Endothelial cell of umbilical vein (primary cell): ENCODE measurements around the gene KLK3. TPM values are rescaled to one million over a fixed set of nuclear protein-coding genes. Genes with fewer than 3 reads are reported as not detected.
A peak's percentile ranks its signal among the peaks of the same experiment; 100 is the strongest.

Source experiments
- BruUV-seq: library from RNA; stranded (reverse); fragments of 400-500 nt; replicated peaks from 2 replicates; lab custom pipeline; 2021; lab: Mats Ljungman, UMichigan
- CTCF ChIA-PET: fragments of 300-600, 350-600 bp; sonication (Branson Sonifier 250); formaldehyde crosslinking; loops from one replicate; lab custom pipeline; 2021; ENCODE audit warnings: antibody characterized with exemption, inconsistent platforms; lab: Charles Lee
- POLR2A ChIA-PET: fragments of 300-600, 350-600 bp; sonication (Branson Sonifier 250); formaldehyde crosslinking; loops from one replicate; lab custom pipeline; 2021; ENCODE audit warnings: antibody characterized with exemption, inconsistent platforms; lab: Charles Lee
- DNase-seq: peaks from one replicate; pipeline ENCODE4 v3.0.0-alpha.2; 2011; ENCODE audit warnings: low read depth, low spot score
- FAIRE-seq: peaks from 2 replicates; lab custom pipeline; 2011; peaks lifted over from hg19 to GRCh38; lab: Jason Lieb, UNC
- H2AFZ ChIP-seq: 2 replicates; pipeline ENCODE4 v1.6.0; 2012; ENCODE audit warnings: low read depth, low read length, control low read depth, inconsistent platforms
- H3K27ac ChIP-seq: 2 replicates; pipeline ENCODE4 v1.5.1; 2011; ENCODE audit warnings: low read depth, mild to moderate bottlenecking, control low read depth, low read length, moderate library complexity; ENCODE audit not compliant: insufficient read depth
- H3K27me3 ChIP-seq, 2 experiments: 2 replicates each; pipeline versions ENCODE4 v1.6.0 to v1.6.1; 2011; ENCODE audit warnings: low read length in 2 of 2, mixed read lengths in 1 of 2; ENCODE audit not compliant: control insufficient read depth in 2 of 2, insufficient read depth in 2 of 2
- H3K36me3 ChIP-seq, 2 experiments: 2 replicates in 1 of 2; 3 replicates in 1 of 2; pipeline ENCODE4 v1.5.1; 2011; ENCODE audit warnings: low read length in 2 of 2, mild to moderate bottlenecking in 1 of 2, moderate library complexity in 1 of 2; ENCODE audit not compliant: control insufficient read depth in 2 of 2, insufficient read depth in 2 of 2; ENCODE audit errors: extremely low read depth in 1 of 2
- H3K4me1 ChIP-seq: 3 replicates; pipeline ENCODE4 v1.5.1; 2011; ENCODE audit warnings: mild to moderate bottlenecking, low read length; ENCODE audit not compliant: control insufficient read depth, insufficient read depth; ENCODE audit errors: extremely low read depth
- H3K4me2 ChIP-seq: 2 replicates; pipeline ENCODE4 v1.6.1; 2011; ENCODE audit warnings: low read length, control low read depth, mixed read lengths; ENCODE audit not compliant: insufficient read depth
- H3K4me3 ChIP-seq, 3 experiments: fragments of 200-600 bp in 1 of 3; sonication (generic), shearing (Covaris generic) in 1 of 3; replicated peaks in 1 of 3; 2 replicates each; pipeline ENCODE4 v1.5.1; 2011 to 2016; ENCODE audit warnings: control low read depth in 3 of 3, low read length in 3 of 3, mild to moderate bottlenecking in 2 of 3, inconsistent platforms in 1 of 3, low read depth in 1 of 3, moderate library complexity in 1 of 3; ENCODE audit not compliant: insufficient read depth in 1 of 3
- H3K79me2 ChIP-seq: 2 replicates; pipeline ENCODE4 v1.6.0; 2012; ENCODE audit warnings: low read length, inconsistent platforms; ENCODE audit not compliant: control insufficient read depth, insufficient read depth
- H3K9ac ChIP-seq: replicated peaks from 2 replicates; pipeline ENCODE3; 2011; ENCODE audit warnings: low read length, control low read depth; ENCODE audit not compliant: insufficient read depth; ENCODE audit errors: extremely low read depth
- H3K9me1 ChIP-seq: replicated peaks from 3 replicates; pipeline ENCODE4 v1.6.0; 2011; ENCODE audit warnings: mild to moderate bottlenecking, low read length; ENCODE audit not compliant: control insufficient read depth, insufficient read depth; ENCODE audit errors: extremely low read depth
- H3K9me3 ChIP-seq: replicated peaks from 2 replicates; pipeline ENCODE4 v1.5.1; 2012; ENCODE audit warnings: low read length, inconsistent platforms; ENCODE audit not compliant: control insufficient read depth, insufficient read depth
- H4K20me1 ChIP-seq: replicated peaks from 2 replicates; pipeline ENCODE3; 2011; ENCODE audit warnings: mild to moderate bottlenecking, low read length; ENCODE audit not compliant: control insufficient read depth, insufficient read depth; ENCODE audit errors: extremely low read depth
- EZH2 ChIP-seq: IDR thresholded peaks from 2 replicates; pipeline ENCODE4 v1.6.1; 2012; ENCODE audit warnings: borderline replicate concordance, low read depth, mild to moderate bottlenecking, moderate library complexity, low read length, inconsistent platforms; ENCODE audit not compliant: severe bottlenecking
- FOS ChIP-seq: IDR thresholded peaks from 2 replicates; pipeline ENCODE4 v1.6.1; 2011; ENCODE audit warnings: mild to moderate bottlenecking, low read length, moderate library complexity, borderline replicate concordance; ENCODE audit not compliant: insufficient read depth
- GATA2 ChIP-seq: IDR thresholded peaks from 2 replicates; pipeline ENCODE4 v1.7.0; 2011; ENCODE audit warnings: low read depth, mild to moderate bottlenecking, moderate library complexity, mixed read lengths, low read length; ENCODE audit not compliant: insufficient read length, insufficient read depth
- JUN ChIP-seq: IDR thresholded peaks from 2 replicates; pipeline ENCODE4 v1.6.1; 2011; ENCODE audit warnings: borderline replicate concordance, low read depth; ENCODE audit not compliant: insufficient read length, insufficient read depth
- MAX ChIP-seq: IDR thresholded peaks from 2 replicates; pipeline ENCODE4 v1.6.1; 2011; ENCODE audit not compliant: insufficient read depth, insufficient read length
- MYC ChIP-seq: IDR thresholded peaks from one replicate; pipeline ENCODE4 v1.6.1; 2011; ENCODE audit warnings: mild to moderate bottlenecking, low read depth, low read length
- POLR2A ChIP-seq: IDR thresholded peaks from 2 replicates; pipeline ENCODE4 v1.6.1; 2012; ENCODE audit warnings: low read depth, mild to moderate bottlenecking, control low read depth, low read length
- dilution Hi-C: fragments of 300-500 bp; cut with MboI; formaldehyde crosslinking; loops from one replicate; pipeline ENCODE4 v1.15.0; 2019; ENCODE audit warnings: low sequenced_read_pairs; ENCODE audit not compliant: extremely low pct_ligation_motif_present
- intact Hi-C: fragments of 100-400 bp; cut with micrococcal nuclease; formaldehyde crosslinking; loops from one replicate; pipeline ENCODE4 v1.10.0; 2022
- polyA plus RNA-seq, 4 experiments: library from polyadenylated mRNA; depleted of rRNA in 3 of 4; stranded (reverse) in 3 of 4; unstranded in 1 of 4; fragments of >200 nt; gene quantifications; 2 replicates each; pipeline versions ENCODE4 v1.2.1 to v1.2.3, GENCODE V29; 2011 to 2012; ENCODE audit warnings: missing spikeins in 1 of 4
- total RNA-seq: library from RNA; stranded (reverse); gene quantifications from 2 replicates; pipeline ENCODE4 v1.2.3, GENCODE V29; 2021

The KLK3 gene
- total and polyA plus RNA-seq, 2 donors (not counting 3 experiments of a cell fraction or from before 2014, with no cell fraction given) = not detected

GRCh38 chr19:50817941-50818858, 36.5 kb upstream of the KLK3 start:
- no peak overlapping the region for H3K27ac ChIP-seq
- ChIA-PET CTCF (no interaction called here), POLR2A (no interaction called here)
- no peaks in the 10 kb centered on the region for H4K20me1 ChIP-seq
- peak; percentile 58 for FAIRE-seq
- no peaks in the 10 kb centered on the region for H3K9me3 ChIP-seq
- H3K9ac ChIP-seq = no peak overlapping the region
- no peaks in the 10 kb centered on the region for H3K9me1 ChIP-seq
- peaks cover 21 to 28% of the 10 kb centered on the region in 2 experiments for H3K27me3 ChIP-seq
- DNase-seq = peak; percentile 29
- no peaks in the 10 kb centered on the region for H3K79me2 ChIP-seq
- BruUV-seq = no TSS peak
- TF ChIP-seq POLR2A = no peak
- no peak for TF ChIP-seq GATA2
- TF ChIP-seq MYC = no peak
- no peak for TF ChIP-seq EZH2
- no peak for TF ChIP-seq JUN
- TF ChIP-seq FOS = no peak
- TF ChIP-seq MAX = no peak
- peak overlapping the region; percentile 60 for H3K4me2 ChIP-seq
- no peaks in the 10 kb centered on the region for H3K36me3 ChIP-seq
- H3K4me3 ChIP-seq = peak overlapping the region; percentile 31 to 56 (median 34)
- H2AFZ ChIP-seq = peak overlapping the region; percentile 99
- intact Hi-C loops (no loop called here), dilution Hi-C loops (no loop called here)
- H3K4me1 ChIP-seq = no peaks in the 10 kb centered on the region
